Prostate gland (tissue), 2 donors: ENCODE data around the gene KIT.

ENCODE experiments used
- POLR2A ChIP-seq: fragments of 450-650 bp; IDR thresholded peaks from one replicate; pipeline ENCODE4 v1.6.1; 2016; ENCODE audit warnings: antibody characterized with exemption, mild to moderate bottlenecking
- TF ChIP-seq, protein P1 (sequence below), 4 experiments: fragments of 200-600 bp in 2 of 4; fragments of 450-650 bp in 2 of 4; sonication (generic) in 2 of 4; IDR thresholded peaks; 1 replicate in 3 of 4; 2 replicates in 1 of 4; pipeline ENCODE4 v1.5.1; 2016 to 2019; ENCODE audit warnings: antibody characterized with exemption in 4 of 4, mild to moderate bottlenecking in 2 of 4, moderate library complexity in 2 of 4

DNA sequence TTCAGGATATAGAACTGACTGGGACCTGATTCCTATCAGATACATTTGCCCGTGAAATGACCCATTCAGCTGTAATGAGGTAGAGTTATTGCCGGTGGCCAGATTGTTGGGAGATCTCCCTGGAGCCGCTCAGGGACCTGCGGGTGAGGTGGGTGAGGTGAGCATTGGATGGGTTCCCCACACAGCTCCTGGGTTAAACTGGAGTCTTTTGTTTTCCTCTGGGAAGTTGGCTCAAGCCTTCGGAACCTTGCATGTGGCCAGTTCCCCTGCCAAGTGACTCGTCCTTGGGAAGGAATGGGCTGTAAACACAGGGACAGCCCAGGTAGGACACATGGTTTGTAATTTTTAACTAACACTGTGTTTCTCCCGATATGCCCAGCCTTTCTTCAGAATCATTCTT, 31.6 kb upstream of the KIT start:
- TF ChIP-seq, protein P1, sequence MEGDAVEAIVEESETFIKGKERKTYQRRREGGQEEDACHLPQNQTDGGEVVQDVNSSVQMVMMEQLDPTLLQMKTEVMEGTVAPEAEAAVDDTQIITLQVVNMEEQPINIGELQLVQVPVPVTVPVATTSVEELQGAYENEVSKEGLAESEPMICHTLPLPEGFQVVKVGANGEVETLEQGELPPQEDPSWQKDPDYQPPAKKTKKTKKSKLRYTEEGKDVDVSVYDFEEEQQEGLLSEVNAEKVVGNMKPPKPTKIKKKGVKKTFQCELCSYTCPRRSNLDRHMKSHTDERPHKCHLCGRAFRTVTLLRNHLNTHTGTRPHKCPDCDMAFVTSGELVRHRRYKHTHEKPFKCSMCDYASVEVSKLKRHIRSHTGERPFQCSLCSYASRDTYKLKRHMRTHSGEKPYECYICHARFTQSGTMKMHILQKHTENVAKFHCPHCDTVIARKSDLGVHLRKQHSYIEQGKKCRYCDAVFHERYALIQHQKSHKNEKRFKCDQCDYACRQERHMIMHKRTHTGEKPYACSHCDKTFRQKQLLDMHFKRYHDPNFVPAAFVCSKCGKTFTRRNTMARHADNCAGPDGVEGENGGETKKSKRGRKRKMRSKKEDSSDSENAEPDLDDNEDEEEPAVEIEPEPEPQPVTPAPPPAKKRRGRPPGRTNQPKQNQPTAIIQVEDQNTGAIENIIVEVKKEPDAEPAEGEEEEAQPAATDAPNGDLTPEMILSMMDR (IDR thresholded peaks at IDR 0.05) = no peak
- no peak for TF ChIP-seq POLR2A
